KOPT-K1 (cell line): Measurements from ENCODE around the gene YLPM1.

Experiments used
- H3K27ac ChIP-seq: fragments of 200-600 bp; sonication (generic); 2 replicates; pipeline ENCODE4 v1.5.1; 2016; ENCODE audit warnings: antibody characterized with exemption, mild to moderate bottlenecking, low read depth, low read length; ENCODE audit not compliant: poor library complexity, severe bottlenecking
- H3K36me3 ChIP-seq: fragments of 200-600 bp; sonication (generic); 2 replicates; pipeline ENCODE4 v1.5.1; 2017; ENCODE audit warnings: antibody characterized with exemption, mild to moderate bottlenecking, low read length, moderate library complexity; ENCODE audit not compliant: insufficient read depth
- H3K9me3 ChIP-seq: fragments of 200-600 bp; sonication (generic); 2 replicates; pipeline ENCODE4 v1.5.1; 2017; ENCODE audit warnings: antibody characterized with exemption, low read length, mild to moderate bottlenecking; ENCODE audit not compliant: insufficient read depth, poor library complexity, severe bottlenecking

YLPM1 gene

GRCh38 chr14:74765721-74766120 lies 2.6 kb downstream of the YLPM1 start:
- H3K36me3 ChIP-seq = peaks cover 31% of the 10 kb centered on the region

GRCh38 chr14:74771399-74771798 lies 8.3 kb downstream of the YLPM1 start:
- peaks cover 68% of the 10 kb centered on the region for H3K36me3 ChIP-seq
- H3K27ac ChIP-seq = no peak overlapping the region
- H3K9me3 ChIP-seq = no peaks in the 10 kb centered on the region

More at GRCh38 chr14:74765721-74766120, 2.6 kb downstream of the YLPM1 start:
- Histone ChIP-seq H3K27ac (no peak overlapping the region), H3K9me3 (no peaks in the 10 kb centered on the region)

DNA sequence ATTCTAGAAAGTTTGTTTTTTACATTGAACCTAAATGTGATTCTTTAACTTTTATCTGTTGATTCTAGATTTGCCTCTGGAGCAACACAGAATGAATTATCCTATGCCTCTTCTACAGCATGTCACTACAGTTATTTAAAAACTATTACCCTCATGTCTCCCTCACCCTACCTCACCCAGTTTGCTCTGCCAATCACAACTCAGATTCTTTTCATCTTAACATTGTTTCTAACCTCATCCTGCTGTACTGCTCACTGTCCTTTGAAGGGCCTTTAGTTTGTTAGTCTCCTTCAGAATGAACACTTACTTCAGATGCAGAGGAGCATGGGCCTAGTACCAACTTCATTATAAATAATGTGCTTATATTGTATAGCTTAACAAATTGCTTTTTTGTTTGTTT lies 21.5 kb downstream of the YLPM1 start:
- no peaks in the 10 kb centered on the region for H3K9me3 ChIP-seq
- H3K36me3 ChIP-seq = peaks cover 99% of the 10 kb centered on the region
- no peak overlapping the region for H3K27ac ChIP-seq

- Histone ChIP-seq H3K27ac (no peak overlapping the region), H3K36me3 (peaks cover 99% of the 10 kb centered on the region), H3K9me3 (no peaks in the 10 kb centered on the region)
Observed at GRCh38 chr14:74785056-74785613, 22.0 kb downstream of the YLPM1 start.

- Histone ChIP-seq H3K9me3 (no peaks in the 10 kb centered on the region), H3K36me3 (peaks cover 95% of the 10 kb centered on the region), H3K27ac (no peak overlapping the region)
Observed at GRCh38 chr14:74786796-74787315, 23.7 kb downstream of the YLPM1 start.

GRCh38 chr14:74792249-74793039 lies 29.3 kb downstream of the YLPM1 start:
- Histone ChIP-seq H3K9me3 (no peaks in the 10 kb centered on the region), H3K27ac (peak overlapping the region; percentile 20), H3K36me3 (peaks cover 77% of the 10 kb centered on the region)

GRCh38 chr14:74793506-74794155 lies 30.5 kb downstream of the YLPM1 start:
- Histone ChIP-seq H3K27ac (no peak overlapping the region), H3K36me3 (peaks cover 77% of the 10 kb centered on the region), H3K9me3 (no peaks in the 10 kb centered on the region)

GRCh38 chr14:74794947-74795346 lies 31.8 kb downstream of the YLPM1 start:
- Histone ChIP-seq H3K36me3 (peaks cover 78% of the 10 kb centered on the region), H3K9me3 (no peaks in the 10 kb centered on the region), H3K27ac (no peak overlapping the region)

- peaks cover 91% of the 10 kb centered on the region for H3K36me3 ChIP-seq
- no peak overlapping the region for H3K27ac ChIP-seq
- H3K9me3 ChIP-seq = no peaks in the 10 kb centered on the region
Observed at GRCh38 chr14:74799765-74800164, 36.6 kb downstream of the YLPM1 start.

DNA sequence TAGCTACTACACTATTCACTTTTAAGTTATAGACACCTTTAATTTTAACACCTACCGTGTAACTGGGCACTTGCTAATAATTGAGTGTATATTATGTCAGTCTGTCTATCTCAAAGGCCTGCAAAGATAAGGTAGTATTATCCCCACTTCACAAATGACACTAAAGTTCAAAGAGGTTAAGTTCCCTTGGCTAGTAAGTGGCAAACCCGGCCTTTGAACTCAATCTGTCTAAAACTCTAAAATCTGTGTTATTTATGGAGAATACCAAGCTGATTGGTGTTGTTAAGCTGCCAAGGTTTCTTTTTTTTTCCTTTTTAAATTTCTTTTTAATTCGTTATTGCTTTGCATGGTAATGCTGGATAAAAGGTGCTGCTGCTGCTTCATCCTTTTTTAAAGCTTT lies 37.7 kb downstream of the YLPM1 start:
- no peak overlapping the region for H3K27ac ChIP-seq
- H3K36me3 ChIP-seq = peaks cover 91% of the 10 kb centered on the region
- no peaks in the 10 kb centered on the region for H3K9me3 ChIP-seq

GRCh38 chr14:74801396-74801795 lies 38.3 kb downstream of the YLPM1 start:
- H3K36me3 ChIP-seq = peaks cover 91% of the 10 kb centered on the region
- H3K27ac ChIP-seq = no peak overlapping the region
- H3K9me3 ChIP-seq = no peaks in the 10 kb centered on the region

- Histone ChIP-seq H3K27ac (no peak overlapping the region), H3K36me3 (peaks cover 89% of the 10 kb centered on the region), H3K9me3 (no peaks in the 10 kb centered on the region)
Observed at GRCh38 chr14:74804219-74804825, 41.2 kb downstream of the YLPM1 start.

GRCh38 chr14:74807853-74808545 lies 44.9 kb downstream of the YLPM1 start:
- H3K9me3 ChIP-seq = no peaks in the 10 kb centered on the region
- no peak overlapping the region for H3K27ac ChIP-seq
- peaks cover 96% of the 10 kb centered on the region for H3K36me3 ChIP-seq

GRCh38 chr14:74816124-74816523 lies 53.0 kb downstream of the YLPM1 start:
- H3K36me3 ChIP-seq = peaks cover 100% of the 10 kb centered on the region

More at GRCh38 chr14:74816124-74816523, 53.0 kb downstream of the YLPM1 start:
- Histone ChIP-seq H3K9me3 (no peaks in the 10 kb centered on the region), H3K27ac (no peak overlapping the region)
